Right atrium auricular region (tissue), 2 donors: Measurements from ENCODE around the gene ETV3L. TPM values are rescaled to one million over a fixed set of nuclear protein-coding genes. Genes with fewer than 3 reads are reported as not detected.

ENCODE experiments used
- DNase-seq: peaks from one replicate; pipeline ENCODE4 v3.0.0-alpha.2; 2019; ENCODE audit warnings: low spot score
- H3K27ac ChIP-seq, 2 donors: fragments of 200-600 bp; sonication (generic); 1 replicate in 1 of 2; 2 replicates in 1 of 2; pipeline ENCODE4 v1.5.1; 2016 to 2019
- H3K27me3 ChIP-seq, 2 donors: fragments of 200-600 bp; sonication (generic); one replicate each; pipeline versions ENCODE4 v1.5.1 to v1.6.0; 2017 to 2019
- H3K36me3 ChIP-seq: fragments of 200-600 bp; sonication (generic); one replicate; pipeline ENCODE4 v1.5.1; 2016
- H3K4me1 ChIP-seq, 2 donors: fragments of 200-600 bp; sonication (generic); one replicate each; pipeline versions ENCODE4 v1.5.1 to v1.6.0; 2017 to 2019
- H3K4me3 ChIP-seq, 2 donors: fragments of 200-600 bp; sonication (generic); 1 replicate in 1 of 2; 2 replicates in 1 of 2; pipeline ENCODE4 v1.5.1; 2017 to 2019; ENCODE audit warnings: mild to moderate bottlenecking in 1 of 2, moderate library complexity in 1 of 2
- H3K9me3 ChIP-seq, 2 donors: fragments of 200-600 bp; sonication (generic); one replicate each; pipeline ENCODE4 v1.5.1; 2019
- total RNA-seq, 2 donors: library from RNA; depleted of rRNA; stranded (reverse); fragments of >200 nt; gene quantifications; one replicate each; pipeline ENCODE4 v1.1.0, GENCODE V29; 2016
- TF ChIP-seq, protein P1 (sequence below), 2 donors: fragments of 200-600 bp; sonication (generic); IDR thresholded peaks; one replicate each; pipeline ENCODE4 v1.5.1; 2019; ENCODE audit warnings: antibody characterized with exemption in 2 of 2

The ETV3L gene
- total RNA-seq, 2 donors from 2014 or later = not detected

DNA sequence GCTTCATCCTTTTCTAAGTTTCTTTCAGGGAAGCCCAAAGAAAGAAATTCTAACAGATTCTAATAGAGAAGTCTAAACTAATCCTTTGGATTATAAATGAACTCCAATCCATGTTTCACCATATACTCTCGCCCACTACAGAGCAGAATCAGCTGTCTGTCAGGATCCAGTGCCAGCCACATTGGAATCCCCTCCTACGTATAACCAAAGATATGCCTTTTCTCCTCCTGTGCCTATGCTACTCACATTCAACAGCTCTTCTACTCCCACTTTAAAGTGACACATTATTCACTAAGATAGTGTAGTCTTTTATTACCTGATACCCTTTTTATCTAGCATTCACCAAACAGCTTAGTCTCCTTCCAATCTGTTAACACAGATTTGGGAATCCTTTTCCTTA, 35.5 kb upstream of the ETV3L start:
- no peak for DNase-seq
- H3K9me3 ChIP-seq = no peaks in the 10 kb centered on the region
- H3K27ac ChIP-seq = no peak overlapping the region
- H3K4me1 ChIP-seq = peaks cover 0 to 33% of the 10 kb centered on the region in 2 donors
- peaks cover 57% of the 10 kb centered on the region for H3K36me3 ChIP-seq
- H3K27me3 ChIP-seq = no peaks in the 10 kb centered on the region
- TF ChIP-seq, protein P1, sequence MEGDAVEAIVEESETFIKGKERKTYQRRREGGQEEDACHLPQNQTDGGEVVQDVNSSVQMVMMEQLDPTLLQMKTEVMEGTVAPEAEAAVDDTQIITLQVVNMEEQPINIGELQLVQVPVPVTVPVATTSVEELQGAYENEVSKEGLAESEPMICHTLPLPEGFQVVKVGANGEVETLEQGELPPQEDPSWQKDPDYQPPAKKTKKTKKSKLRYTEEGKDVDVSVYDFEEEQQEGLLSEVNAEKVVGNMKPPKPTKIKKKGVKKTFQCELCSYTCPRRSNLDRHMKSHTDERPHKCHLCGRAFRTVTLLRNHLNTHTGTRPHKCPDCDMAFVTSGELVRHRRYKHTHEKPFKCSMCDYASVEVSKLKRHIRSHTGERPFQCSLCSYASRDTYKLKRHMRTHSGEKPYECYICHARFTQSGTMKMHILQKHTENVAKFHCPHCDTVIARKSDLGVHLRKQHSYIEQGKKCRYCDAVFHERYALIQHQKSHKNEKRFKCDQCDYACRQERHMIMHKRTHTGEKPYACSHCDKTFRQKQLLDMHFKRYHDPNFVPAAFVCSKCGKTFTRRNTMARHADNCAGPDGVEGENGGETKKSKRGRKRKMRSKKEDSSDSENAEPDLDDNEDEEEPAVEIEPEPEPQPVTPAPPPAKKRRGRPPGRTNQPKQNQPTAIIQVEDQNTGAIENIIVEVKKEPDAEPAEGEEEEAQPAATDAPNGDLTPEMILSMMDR (IDR thresholded peaks at IDR 0.05) = no peak
- no peak overlapping the region for H3K4me3 ChIP-seq

DNA sequence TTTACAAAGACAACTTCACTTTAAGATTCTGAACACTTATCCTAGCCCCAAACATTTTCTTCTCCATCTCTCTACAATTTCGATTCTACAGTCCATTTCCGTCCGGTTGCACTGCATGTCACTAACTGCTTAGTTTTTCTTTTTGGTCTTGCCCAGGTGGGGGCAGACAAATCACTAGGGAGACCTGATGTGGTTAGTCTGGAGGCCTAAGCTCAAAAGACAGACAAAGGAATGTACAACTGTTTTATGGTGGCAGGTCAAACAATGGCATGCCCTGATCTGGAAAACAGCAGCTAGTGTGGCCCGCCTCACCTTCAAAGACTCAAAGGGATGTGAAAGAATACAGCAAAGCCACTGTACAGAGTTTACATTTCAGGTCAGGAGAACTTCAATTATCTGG, 34.8 kb upstream of the ETV3L start:
- H3K27me3 ChIP-seq = no peaks in the 10 kb centered on the region
- no peak overlapping the region for H3K27ac ChIP-seq
- no peaks in the 10 kb centered on the region for H3K9me3 ChIP-seq
- H3K4me3 ChIP-seq = no peak overlapping the region
- H3K4me1 ChIP-seq = peaks cover 0 to 33% of the 10 kb centered on the region in 2 donors
- no peak for DNase-seq
- TF ChIP-seq, protein P1 (IDR thresholded peaks at IDR 0.05) = no peak
- H3K36me3 ChIP-seq = peaks cover 63% of the 10 kb centered on the region

DNA sequence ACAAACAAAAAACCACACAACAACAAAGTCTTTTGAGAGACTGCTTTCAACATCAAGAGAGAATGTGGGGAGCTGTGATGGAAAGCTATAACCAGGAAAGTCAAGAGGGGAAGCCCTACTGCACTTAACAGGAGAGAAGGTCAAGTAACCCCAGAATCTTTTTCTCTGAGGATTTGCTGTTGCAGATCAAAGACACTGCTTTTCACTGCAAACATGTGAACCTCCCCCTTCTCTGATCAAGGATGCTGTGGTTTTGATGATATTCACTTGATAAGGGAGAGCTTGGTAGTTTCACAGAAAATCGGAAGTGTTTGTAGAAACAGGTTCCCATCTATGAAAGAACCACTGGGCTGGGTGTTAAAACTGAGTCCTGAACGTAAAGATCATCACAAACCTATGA, 33.8 kb upstream of the ETV3L start:
- Histone ChIP-seq H3K4me1 (peaks cover 0 to 26% of the 10 kb centered on the region in 2 donors), H3K9me3 (no peaks in the 10 kb centered on the region), H3K27me3 (no peaks in the 10 kb centered on the region), H3K36me3 (peaks cover 69% of the 10 kb centered on the region), H3K4me3 (no peak overlapping the region), H3K27ac (no peak overlapping the region)
- no peak for DNase-seq
- TF ChIP-seq, protein P1 (IDR thresholded peaks at IDR 0.05) = no peak

DNA sequence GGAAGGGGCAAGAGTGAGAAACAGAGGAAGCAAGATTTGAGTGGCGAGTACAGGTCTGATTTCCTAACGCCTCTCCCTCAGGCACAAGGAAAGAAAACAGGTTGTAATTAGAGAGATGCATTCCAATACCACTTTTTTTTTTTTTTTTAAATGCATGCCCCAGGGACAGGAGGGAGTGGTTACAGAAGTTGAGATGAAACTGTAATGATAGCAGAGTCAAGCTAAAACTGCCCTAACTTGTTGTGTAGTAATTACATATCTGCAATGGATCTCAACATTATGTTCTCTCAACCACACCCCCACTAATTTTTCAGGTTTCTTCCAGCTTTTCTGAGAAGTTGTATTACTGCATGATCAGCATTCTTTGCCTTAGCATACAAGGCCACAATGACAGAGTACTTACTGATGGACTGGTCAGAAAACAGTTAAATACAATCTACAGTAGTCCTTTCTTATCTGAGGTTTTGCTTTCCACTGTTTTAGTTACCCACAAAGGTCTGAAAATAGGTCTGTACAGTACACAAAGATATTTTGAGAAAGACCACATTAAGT, 33.1 kb upstream of the ETV3L start:
- H3K4me1 ChIP-seq = peaks cover 0 to 26% of the 10 kb centered on the region in 2 donors
- no peak overlapping the region for H3K27ac ChIP-seq
- no peak overlapping the region for H3K4me3 ChIP-seq
- DNase-seq = no peak
- TF ChIP-seq, protein P1 (IDR thresholded peaks at IDR 0.05) = no peak
- H3K9me3 ChIP-seq = no peaks in the 10 kb centered on the region
- peaks cover 76% of the 10 kb centered on the region for H3K36me3 ChIP-seq
- no peaks in the 10 kb centered on the region for H3K27me3 ChIP-seq

DNA sequence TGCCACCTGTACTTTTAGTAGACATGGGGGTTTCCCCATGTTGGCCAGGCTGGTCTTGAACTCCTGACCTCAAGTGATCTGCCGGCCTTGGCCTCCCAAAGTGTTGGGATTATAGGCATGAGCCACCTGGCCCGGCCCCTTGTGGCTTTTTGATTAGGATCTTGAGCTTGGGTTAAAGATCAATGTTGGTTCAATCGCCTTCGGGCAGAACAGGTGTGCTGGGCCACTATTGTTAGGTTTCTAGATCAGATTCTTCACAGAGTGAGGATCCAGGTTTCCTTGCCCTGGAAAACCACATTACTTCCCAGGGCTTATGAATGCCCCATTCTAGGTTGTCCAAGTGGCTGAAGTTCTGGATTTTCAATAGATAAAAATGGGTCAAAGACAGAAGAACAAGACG, 32.5 kb upstream of the ETV3L start:
- Histone ChIP-seq H3K27me3 (no peaks in the 10 kb centered on the region), H3K27ac (no peak overlapping the region), H3K36me3 (peaks cover 82% of the 10 kb centered on the region), H3K4me1 (peaks cover 0 to 22% of the 10 kb centered on the region in 2 donors), H3K4me3 (no peak overlapping the region), H3K9me3 (no peaks in the 10 kb centered on the region)
- DNase-seq = no peak
- TF ChIP-seq, protein P1 (IDR thresholded peaks at IDR 0.05) = no peak

DNA sequence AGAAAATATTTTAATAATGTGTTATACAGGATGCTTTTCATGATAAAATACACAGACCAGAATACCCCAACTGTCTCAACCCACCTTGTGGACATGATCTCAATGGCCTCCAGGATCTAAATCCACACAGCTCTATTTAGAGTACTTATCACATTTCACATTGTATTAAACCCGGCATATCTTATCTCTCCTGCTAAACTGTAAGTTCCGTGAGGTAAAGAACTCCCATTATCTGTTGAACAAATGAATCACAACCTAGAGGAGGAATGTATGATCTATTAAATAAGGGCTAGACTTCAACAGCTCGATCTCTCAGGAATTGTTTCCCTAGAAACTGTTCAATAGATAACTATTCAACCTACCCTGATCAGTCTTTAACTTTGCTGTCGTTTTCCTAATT, 31.7 kb upstream of the ETV3L start:
- peaks cover 0 to 14% of the 10 kb centered on the region in 2 donors for H3K4me1 ChIP-seq
- peaks cover 85% of the 10 kb centered on the region for H3K36me3 ChIP-seq
- H3K27ac ChIP-seq = no peak overlapping the region
- DNase-seq = no peak
- H3K4me3 ChIP-seq = no peak overlapping the region
- TF ChIP-seq, protein P1 (IDR thresholded peaks at IDR 0.05) = no peak
- no peaks in the 10 kb centered on the region for H3K27me3 ChIP-seq
- H3K9me3 ChIP-seq = no peaks in the 10 kb centered on the region
